ENCODE measurements around the gene KITLG.
A peak's percentile ranks its signal among the peaks of the same experiment; 100 is the strongest.

KITLG gene

DNA sequence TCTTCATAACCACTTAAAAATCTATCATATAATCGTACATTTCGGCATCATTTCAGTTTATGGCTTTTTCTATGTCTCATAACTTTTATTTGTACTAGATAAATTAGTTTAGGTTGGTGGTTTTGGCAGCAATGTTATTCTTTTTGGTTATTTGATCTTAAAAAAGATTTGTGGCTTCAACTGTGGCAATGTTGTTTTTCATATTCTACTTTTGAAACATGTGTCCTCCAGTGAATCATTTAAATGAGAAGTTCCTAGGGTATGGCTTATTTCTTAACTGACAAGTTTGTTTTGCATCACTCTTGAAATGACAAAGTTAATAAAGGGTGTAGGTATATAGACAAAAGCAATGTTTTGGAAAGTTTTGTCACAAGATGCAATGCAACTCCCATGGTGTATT, 11.1 kb upstream of the KITLG start:
- no peak overlapping the region for H3K4me3 ChIP-seq (ENCODE audit: low read length)
- TF ChIP-seq, protein P1, sequence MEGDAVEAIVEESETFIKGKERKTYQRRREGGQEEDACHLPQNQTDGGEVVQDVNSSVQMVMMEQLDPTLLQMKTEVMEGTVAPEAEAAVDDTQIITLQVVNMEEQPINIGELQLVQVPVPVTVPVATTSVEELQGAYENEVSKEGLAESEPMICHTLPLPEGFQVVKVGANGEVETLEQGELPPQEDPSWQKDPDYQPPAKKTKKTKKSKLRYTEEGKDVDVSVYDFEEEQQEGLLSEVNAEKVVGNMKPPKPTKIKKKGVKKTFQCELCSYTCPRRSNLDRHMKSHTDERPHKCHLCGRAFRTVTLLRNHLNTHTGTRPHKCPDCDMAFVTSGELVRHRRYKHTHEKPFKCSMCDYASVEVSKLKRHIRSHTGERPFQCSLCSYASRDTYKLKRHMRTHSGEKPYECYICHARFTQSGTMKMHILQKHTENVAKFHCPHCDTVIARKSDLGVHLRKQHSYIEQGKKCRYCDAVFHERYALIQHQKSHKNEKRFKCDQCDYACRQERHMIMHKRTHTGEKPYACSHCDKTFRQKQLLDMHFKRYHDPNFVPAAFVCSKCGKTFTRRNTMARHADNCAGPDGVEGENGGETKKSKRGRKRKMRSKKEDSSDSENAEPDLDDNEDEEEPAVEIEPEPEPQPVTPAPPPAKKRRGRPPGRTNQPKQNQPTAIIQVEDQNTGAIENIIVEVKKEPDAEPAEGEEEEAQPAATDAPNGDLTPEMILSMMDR (conservative IDR thresholded peaks at IDR 0.05; ENCODE audit: low read depth, low read length) = no peak
- DNase-seq (ENCODE audit: low read depth) = no peak

DNA sequence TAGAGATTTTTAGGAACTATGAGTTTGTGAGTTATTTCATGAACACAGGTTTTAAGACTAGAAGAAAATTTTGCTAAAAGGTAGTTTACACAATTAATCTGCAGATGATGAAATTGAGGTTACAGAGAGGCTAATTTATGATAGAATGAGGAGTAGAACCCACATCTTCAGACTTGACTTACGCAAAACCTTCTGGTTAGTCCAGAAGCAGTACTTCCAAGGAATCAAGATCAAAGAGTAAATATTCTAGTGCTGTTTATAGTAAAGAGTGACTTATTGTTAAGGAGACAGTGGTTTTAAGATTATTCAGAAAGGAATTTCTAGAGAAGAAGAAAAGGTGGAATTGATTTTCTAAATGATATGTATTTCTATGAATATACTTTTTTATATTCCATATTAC, 10.6 kb upstream of the KITLG start:
- TF ChIP-seq, protein P1 (conservative IDR thresholded peaks at IDR 0.05; ENCODE audit: low read depth, low read length) = no peak
- DNase-seq (ENCODE audit: low read depth) = no peak
- H3K4me3 ChIP-seq (ENCODE audit: low read length) = no peak overlapping the region

DNA sequence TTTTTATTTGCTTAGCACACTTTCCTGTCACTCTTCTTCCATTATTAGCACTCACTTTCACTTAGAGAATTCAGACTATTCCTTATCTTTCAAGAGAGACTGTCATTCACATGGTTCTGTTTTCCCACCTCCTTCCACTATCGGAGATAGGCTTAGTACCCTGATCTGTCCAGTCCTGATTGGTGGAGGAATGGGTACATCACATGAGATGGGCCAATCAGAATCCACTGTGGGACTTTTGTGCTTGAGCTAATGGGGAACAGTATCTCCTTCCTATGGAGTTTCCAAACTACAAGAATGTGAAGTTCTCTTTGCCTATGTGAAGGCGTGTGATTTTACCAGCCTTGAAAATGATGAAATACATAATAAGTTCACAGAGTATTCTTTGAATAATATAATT, 4.8 kb upstream of the KITLG start:
- TF ChIP-seq, protein P1 (conservative IDR thresholded peaks at IDR 0.05; ENCODE audit: low read depth, low read length) = no peak
- no peak for DNase-seq (ENCODE audit: low read depth)
- no peak overlapping the region for H3K4me3 ChIP-seq (ENCODE audit: low read length)

DNA sequence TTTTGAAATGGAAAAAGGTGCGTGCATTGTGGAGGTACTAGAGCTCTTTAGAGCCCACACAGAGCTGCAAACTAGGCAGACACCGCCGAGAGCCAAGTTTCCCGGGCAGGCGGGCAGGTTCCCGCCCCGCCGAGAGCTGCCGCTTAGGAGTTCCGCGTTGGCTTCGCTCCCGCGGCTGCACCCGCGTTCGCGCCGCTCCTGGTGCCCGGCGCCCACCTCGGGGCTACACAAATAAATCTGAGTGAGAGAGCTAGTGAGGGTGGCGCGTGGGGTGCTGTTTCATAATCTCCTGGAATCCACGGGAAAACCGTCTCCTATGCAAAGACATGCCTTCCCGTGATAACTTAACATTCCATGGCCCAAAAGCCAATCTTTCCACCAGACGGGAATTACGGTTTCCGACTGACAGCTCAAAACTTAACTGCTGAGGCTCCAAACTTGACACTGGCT, 645 bp downstream of the KITLG start:
- DNase-seq (ENCODE audit: low read depth) = no peak
- TF ChIP-seq, protein P1 (conservative IDR thresholded peaks at IDR 0.05; ENCODE audit: low read depth, low read length) = no peak
- peak overlapping the region; percentile 86 for H3K4me3 ChIP-seq (ENCODE audit: low read length)

DNA sequence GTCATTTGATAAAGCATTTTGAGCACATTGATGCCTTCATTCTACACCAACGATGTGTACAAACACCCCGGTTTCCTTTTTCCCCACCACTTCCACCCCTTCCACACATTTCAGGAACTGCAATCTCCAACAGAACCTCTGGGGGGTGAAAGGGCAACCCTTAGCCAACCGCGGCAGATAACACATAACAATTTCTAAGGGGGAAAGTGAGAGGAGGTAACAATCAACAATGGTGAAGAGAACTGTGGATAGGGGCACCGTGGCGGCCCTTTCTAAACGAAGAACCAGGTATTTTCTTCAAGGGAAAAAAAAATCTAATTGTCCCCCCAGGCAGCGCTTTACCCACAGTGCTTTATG, 1.1 kb downstream of the KITLG start:
- peak overlapping the region; percentile 86 for H3K4me3 ChIP-seq (ENCODE audit: low read length)
- TF ChIP-seq, protein P1 (conservative IDR thresholded peaks at IDR 0.05; ENCODE audit: low read depth, low read length) = peak; percentile 49
- DNase-seq (ENCODE audit: low read depth) = no peak

DNA sequence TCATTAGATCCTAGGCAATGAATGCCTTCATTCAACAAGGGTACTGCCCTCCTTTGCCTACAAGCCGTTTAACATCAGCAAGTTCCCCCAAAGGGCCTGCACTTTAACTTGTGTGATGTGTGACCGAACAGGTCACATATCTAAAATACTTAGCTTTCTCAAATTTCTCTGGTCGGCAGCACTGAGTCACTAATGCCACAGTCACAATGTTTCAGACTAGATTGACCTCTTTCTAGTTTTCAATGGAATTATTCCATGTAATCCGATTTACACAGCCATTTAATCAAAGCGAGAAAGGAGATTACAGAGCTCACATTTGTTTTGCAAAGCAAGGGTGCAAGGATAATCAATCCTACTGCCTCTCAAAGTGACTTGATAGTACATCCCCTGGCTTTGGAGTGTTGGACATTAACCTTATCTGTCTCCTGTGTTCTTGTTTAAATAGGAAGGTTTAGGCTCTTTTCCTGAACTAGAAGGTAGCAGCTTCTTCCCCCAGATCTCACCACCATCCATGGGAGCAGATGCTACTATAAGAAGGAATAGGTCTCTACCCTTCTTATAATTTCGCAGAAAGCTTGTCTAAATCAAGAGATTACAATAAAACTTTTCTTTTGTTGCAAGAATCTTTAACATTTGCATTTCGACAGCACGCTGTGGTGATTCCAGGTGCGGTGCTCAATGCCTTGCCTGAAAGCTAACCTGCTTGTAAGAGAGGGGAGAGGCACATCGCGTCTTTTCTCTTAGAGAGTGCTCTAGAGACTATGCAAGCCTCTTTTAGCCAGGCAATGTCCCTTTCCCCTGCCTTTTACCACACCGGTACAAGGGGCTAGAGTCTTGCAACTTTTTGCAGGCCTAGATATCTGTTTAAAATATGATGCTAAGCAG, 1.8 kb downstream of the KITLG start:
- TF ChIP-seq, protein P1 (conservative IDR thresholded peaks at IDR 0.05; ENCODE audit: low read depth, low read length) = no peak
- H3K4me3 ChIP-seq (ENCODE audit: low read length) = peak overlapping the region; percentile 86
- peak; percentile 79 for DNase-seq (ENCODE audit: low read depth)

DNA sequence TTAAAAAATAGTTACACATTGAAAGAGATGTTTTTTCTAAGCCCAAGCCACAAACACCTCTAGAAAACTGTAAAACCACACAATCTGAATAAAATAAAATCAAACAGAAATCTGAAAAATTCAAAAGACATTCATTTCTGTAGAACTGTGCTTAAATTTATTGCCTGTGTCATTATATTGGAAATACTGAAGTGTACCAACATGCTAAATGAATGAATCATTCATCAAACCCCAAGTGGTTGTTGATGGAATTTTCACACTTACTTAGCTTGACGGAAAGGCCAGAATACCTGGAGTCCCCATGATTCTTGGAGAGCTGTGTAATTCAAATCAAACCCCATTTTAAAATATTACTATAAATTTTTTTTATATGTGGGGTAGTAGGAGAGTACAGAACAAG, 2.7 kb downstream of the KITLG start:
- TF ChIP-seq, protein P1 (conservative IDR thresholded peaks at IDR 0.05; ENCODE audit: low read depth, low read length) = peak; percentile 30
- no peak overlapping the region for H3K4me3 ChIP-seq (ENCODE audit: low read length)
- peak; percentile 51 for DNase-seq (ENCODE audit: low read depth)

Data from retinal pigment epithelial cell (primary cell).